Measurements from ENCODE around the gene CCDC107. TPM values are rescaled to one million over a fixed set of nuclear protein-coding genes. Genes with fewer than 3 reads are reported as not detected.

CCDC107 gene
- total RNA-seq, 1 donor from 2014 or later: 52.2 TPM

- Mint-ChIP-seq H3K4me3 (ENCODE audit: unreplicated experiment) (no peak overlapping the region), H3K9me3 (ENCODE audit: low read depth) (no peaks in the 10 kb centered on the region), H3K4me1 (ENCODE audit: low read depth) (peaks cover 60% of the 10 kb centered on the region), H3K36me3 (ENCODE audit: low read depth) (peaks cover 3% of the 10 kb centered on the region), H3K27me3 (ENCODE audit: low read depth) (no peaks in the 10 kb centered on the region), H3K27ac (ENCODE audit: unreplicated experiment) (no peak overlapping the region)
- DNase-seq (ENCODE audit: low spot score): no peak
- TF ChIP-seq CTCF (IDR thresholded peaks at IDR 0.05): no peak
Observed at GRCh38 chr9:35666549-35666948, 8.5 kb downstream of the CCDC107 start.

GRCh38 chr9:35667939-35668338 is 9.8 kb downstream of the CCDC107 start:
- no peak for DNase-seq (ENCODE audit: low spot score)
- Mint-ChIP-seq H3K4me1 (ENCODE audit: low read depth) (peaks cover 50% of the 10 kb centered on the region), H3K36me3 (ENCODE audit: low read depth) (no peaks in the 10 kb centered on the region), H3K4me3 (ENCODE audit: unreplicated experiment) (no peak overlapping the region), H3K27ac (ENCODE audit: unreplicated experiment) (no peak overlapping the region), H3K9me3 (ENCODE audit: low read depth) (no peaks in the 10 kb centered on the region), H3K27me3 (ENCODE audit: low read depth) (no peaks in the 10 kb centered on the region)
- TF ChIP-seq CTCF (IDR thresholded peaks at IDR 0.05): no peak

DNA sequence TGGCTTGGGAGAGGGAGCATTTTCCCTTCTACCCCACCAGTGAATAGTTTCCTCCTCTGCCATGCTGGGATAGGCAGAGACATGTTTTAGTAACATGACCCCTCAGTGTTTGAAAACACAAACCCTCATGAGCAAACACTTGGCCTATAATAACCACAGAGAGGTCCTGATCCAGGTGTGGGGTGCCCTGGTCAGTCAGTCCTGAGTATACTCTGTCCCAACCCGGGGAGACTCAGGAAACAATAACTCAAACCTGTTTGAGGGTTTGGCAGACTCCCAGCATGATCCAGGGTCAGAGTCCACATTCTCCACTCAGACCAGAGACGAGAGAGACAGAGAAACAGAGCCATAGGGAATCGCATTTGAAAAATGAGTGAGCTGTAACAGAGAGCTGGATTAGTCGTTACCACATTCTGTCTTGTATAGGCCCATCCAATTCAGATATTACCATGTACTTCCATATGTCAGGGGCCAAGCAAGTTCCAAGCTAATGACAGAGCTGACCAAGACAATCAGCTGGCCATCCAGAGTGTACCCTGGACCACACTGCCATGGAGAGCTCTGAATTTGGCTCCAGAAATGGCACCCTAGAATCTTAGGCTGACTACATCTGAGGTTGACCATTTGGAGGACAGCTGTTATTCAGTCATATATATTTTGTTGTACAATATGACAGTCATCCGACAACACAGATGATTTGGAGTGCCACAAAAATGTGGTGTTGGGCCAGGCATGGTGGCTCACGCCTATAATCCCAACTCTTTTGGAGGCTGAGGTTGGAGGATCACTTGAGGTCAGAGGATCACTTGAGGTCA is 11.4 kb downstream of the CCDC107 start:
- H3K4me1 Mint-ChIP-seq (ENCODE audit: low read depth): peaks cover 48% of the 10 kb centered on the region
- H3K4me3 Mint-ChIP-seq (ENCODE audit: unreplicated experiment): no peak overlapping the region

GRCh38 chr9:35673132-35674024 is 15.3 kb downstream of the CCDC107 start, which contains the start of gene CA9:
CA9 (plus strand) TSS chr9:35673928; CDS start chr9:35673960, 32 bp downstream.
- DNase-seq (ENCODE audit: low spot score): no peak
- peaks cover 38% of the 10 kb centered on the region for H3K4me1 Mint-ChIP-seq (ENCODE audit: low read depth)
- H3K4me3 Mint-ChIP-seq (ENCODE audit: unreplicated experiment): peak within 1 kb of the TSS; percentile 56
- H3K36me3 Mint-ChIP-seq (ENCODE audit: low read depth): no peaks in the 10 kb centered on the region
- H3K27me3 Mint-ChIP-seq (ENCODE audit: low read depth): no peaks in the 10 kb centered on the region
- TF ChIP-seq CTCF (IDR thresholded peaks at IDR 0.05): no peak
- H3K27ac Mint-ChIP-seq (ENCODE audit: unreplicated experiment): no peak within 1 kb of the TSS
- H3K9me3 Mint-ChIP-seq (ENCODE audit: low read depth): no peaks in the 10 kb centered on the region

More for the DNA sequence above, 11.4 kb downstream of the CCDC107 start:
- Mint-ChIP-seq H3K9me3 (ENCODE audit: low read depth) (no peaks in the 10 kb centered on the region), H3K36me3 (ENCODE audit: low read depth) (no peaks in the 10 kb centered on the region), H3K27ac (ENCODE audit: unreplicated experiment) (peak overlapping the region; percentile 4), H3K27me3 (ENCODE audit: low read depth) (no peaks in the 10 kb centered on the region)
- TF ChIP-seq CTCF (IDR thresholded peaks at IDR 0.05): no peak
- DNase-seq (ENCODE audit: low spot score): no peak

GRCh38 chr9:35674025-35674361 is 15.9 kb downstream of the CCDC107 start:
- no peaks in the 10 kb centered on the region for H3K36me3 Mint-ChIP-seq (ENCODE audit: low read depth)
- DNase-seq (ENCODE audit: low spot score): no peak
- no peak overlapping the region for H3K4me3 Mint-ChIP-seq (ENCODE audit: unreplicated experiment)
- peaks cover 35% of the 10 kb centered on the region for H3K4me1 Mint-ChIP-seq (ENCODE audit: low read depth)
- no peak overlapping the region for H3K27ac Mint-ChIP-seq (ENCODE audit: unreplicated experiment)
- H3K27me3 Mint-ChIP-seq (ENCODE audit: low read depth): no peaks in the 10 kb centered on the region
- no peak for TF ChIP-seq CTCF (IDR thresholded peaks at IDR 0.05)
- H3K9me3 Mint-ChIP-seq (ENCODE audit: low read depth): no peaks in the 10 kb centered on the region
